B cell (primary cell): ENCODE results near the gene PBOV1. TPM values are rescaled to one million over a fixed set of nuclear protein-coding genes. Genes with fewer than 3 reads are reported as not detected.

Experiments
- ATAC-seq: fragments of 200-7000 bp; cut with Tn5 transposase; one replicate; pipeline ENCODE4 v1.10.0; 2021; ENCODE audit warnings: low read depth, mild to moderate bottlenecking, moderate number of reproducible peaks, moderate library complexity
- CTCF ChIA-PET: fragments of 350-600 bp; sonication (Branson Sonifier 250); formaldehyde crosslinking; loops from one replicate; lab custom pipeline; 2021; ENCODE audit warnings: antibody characterized with exemption, inconsistent platforms; lab: Charles Lee
- POLR2A ChIA-PET: fragments of 350-600 bp; sonication (Branson Sonifier 250); formaldehyde crosslinking; loops from one replicate; lab custom pipeline; 2021; ENCODE audit warnings: antibody characterized with exemption; lab: Charles Lee
- DNase-seq: peaks from one replicate; pipeline ENCODE4 v3.0.0; 2013
- H2AFZ ChIP-seq: 2 replicates; pipeline ENCODE4 v1.6.1; 2012; ENCODE audit warnings: mild to moderate bottlenecking, low read depth, low read length; ENCODE audit not compliant: insufficient read depth, poor library complexity, severe bottlenecking
- H3K27ac ChIP-seq, 2 donors: 1 replicate in 1 of 2; 2 replicates in 1 of 2; pipeline ENCODE4 v1.5.1; 2012 to 2013; ENCODE audit warnings: low read length in 2 of 2, mild to moderate bottlenecking in 2 of 2, moderate library complexity in 1 of 2
- H3K27me3 ChIP-seq, 4 experiments: fragments of 200-600 bp in 1 of 4; sonication (generic) in 1 of 4; replicated peaks in 1 of 4; 1 replicate in 2 of 4; 2 replicates in 2 of 4; pipeline versions ENCODE4 v1.6.1 to v1.7.0; 2013 to 2016; ENCODE audit warnings: low read length in 3 of 4, mild to moderate bottlenecking in 2 of 4, mixed read lengths in 1 of 4, moderate library complexity in 1 of 4; ENCODE audit not compliant: insufficient read depth in 4 of 4, control insufficient read depth in 3 of 4; ENCODE audit errors: control extremely low read depth in 1 of 4
- H3K36me3 ChIP-seq, 2 experiments: replicated peaks in 1 of 2; 1 replicate in 1 of 2; 2 replicates in 1 of 2; pipeline versions ENCODE4 v1.6.1 to v1.7.1; 2013; ENCODE audit warnings: low read length in 1 of 2; ENCODE audit not compliant: insufficient read depth in 2 of 2, control insufficient read depth in 1 of 2; ENCODE audit errors: control extremely low read depth in 1 of 2, extremely low read depth in 1 of 2
- H3K4me1 ChIP-seq, 2 donors: fragments of 200-600 bp in 1 of 2; sonication (generic) in 1 of 2; 1 replicate in 1 of 2; 2 replicates in 1 of 2; pipeline versions ENCODE4 v1.5.1 to v1.6.1; 2013 to 2017; ENCODE audit warnings: low read length in 2 of 2; ENCODE audit not compliant: control insufficient read depth in 2 of 2, insufficient read depth in 2 of 2
- H3K4me2 ChIP-seq: replicated peaks from 2 replicates; pipeline ENCODE3; 2012; ENCODE audit warnings: mild to moderate bottlenecking, low read depth, low read length; ENCODE audit not compliant: poor library complexity, severe bottlenecking
- H3K4me3 ChIP-seq, 5 experiments: fragments of 200-600 bp in 1 of 5; sonication (generic) in 1 of 5; 1 replicate in 3 of 5; 2 replicates in 2 of 5; pipeline versions ENCODE4 v1.5.1 to v1.7.0; 2011 to 2016; ENCODE audit warnings: low read length in 4 of 5, mild to moderate bottlenecking in 4 of 5, low read depth in 2 of 5, control low read depth in 1 of 5, moderate library complexity in 1 of 5; ENCODE audit not compliant: insufficient read depth in 1 of 5; ENCODE audit errors: control extremely low read depth in 1 of 5, extremely low read depth in 1 of 5
- H3K79me2 ChIP-seq: fragments of 200-600 bp; sonication (generic); one replicate; pipeline ENCODE4 v1.6.0; 2016; ENCODE audit warnings: low read length; ENCODE audit not compliant: control insufficient read depth, insufficient read depth
- H3K9ac ChIP-seq: fragments of 200-600 bp; sonication (generic); 2 replicates; pipeline ENCODE4 v1.6.1; 2017; ENCODE audit warnings: mild to moderate bottlenecking, low read length, moderate library complexity
- H3K9me3 ChIP-seq, 3 donors: one replicate each; pipeline versions ENCODE4 v1.6.1 to v1.7.1; 2013; ENCODE audit warnings: low read length in 2 of 3; ENCODE audit not compliant: control insufficient read depth in 2 of 3, insufficient read depth in 1 of 3; ENCODE audit errors: control extremely low read depth in 1 of 3
- H4K20me1 ChIP-seq: 2 replicates; pipeline ENCODE4 v1.6.0; 2012; ENCODE audit warnings: mild to moderate bottlenecking, low read length; ENCODE audit not compliant: insufficient read depth, control insufficient read depth, poor library complexity, severe bottlenecking
- H3K27ac Mint-ChIP-seq: one replicate; pipeline ENCODE4 v1.8.0; 2021; ENCODE audit warnings: mixed read lengths
- H3K27me3 Mint-ChIP-seq: one replicate; pipeline ENCODE4 v1.8.0; 2021; ENCODE audit warnings: mixed read lengths
- H3K4me1 Mint-ChIP-seq: one replicate; pipeline ENCODE4 v1.8.0; 2021; ENCODE audit warnings: mixed read lengths
- H3K4me3 Mint-ChIP-seq: one replicate; pipeline ENCODE4 v1.8.0; 2021; ENCODE audit warnings: mixed read lengths
- H3K9me3 Mint-ChIP-seq: one replicate; pipeline ENCODE4 v1.8.0; 2022; ENCODE audit warnings: mixed read lengths; ENCODE audit not compliant: insufficient read depth
- CTCF ChIP-seq: fragments of 200-600 bp; IDR thresholded peaks from one replicate; pipeline ENCODE4 v1.8.0; 2022; ENCODE audit warnings: antibody characterized with exemption, mild to moderate bottlenecking
- EZH2 ChIP-seq: IDR thresholded peaks from 2 replicates; pipeline ENCODE4 v1.6.1; 2012; ENCODE audit warnings: borderline replicate concordance, low read depth, mild to moderate bottlenecking, moderate library complexity, low read length; ENCODE audit not compliant: insufficient read depth, poor library complexity, severe bottlenecking
- WGBS: methylation state at CpG from one replicate; pipeline ENCODE4 v1.1.5; 2013; ENCODE audit warnings: missing lambda C conversion rate; ENCODE audit not compliant: insufficient coverage; 5-methylcytosine and 5-hydroxymethylcytosine counted together
- intact Hi-C: fragments of 100-400 bp; cut with micrococcal nuclease; formaldehyde crosslinking; loops from one replicate; pipeline ENCODE4 v1.10.0; 2022
- polyA plus RNA-seq: library from polyadenylated mRNA; depleted of rRNA; stranded (reverse); fragments of >200 nt; gene quantifications from 2 replicates; pipeline ENCODE4 v1.2.3, GENCODE V29; 2012
- total RNA-seq, 2 donors: library from RNA; stranded (reverse); fragments of 120-200 nt in 1 of 2; gene quantifications; 1 replicate in 1 of 2; 2 replicates in 1 of 2; pipeline versions ENCODE4 v1.2.3 to v1.2.4, GENCODE V29; 2013 to 2022

Gene PBOV1
- total and polyA plus RNA-seq, 2 donors (not counting 1 experiment from before 2014, with no cell fraction given): not detected

GRCh38 chr6:138258991-138259390 lies 40.7 kb upstream of the PBOV1 start:
- H3K4me1 Mint-ChIP-seq: no peaks in the 10 kb centered on the region
- no peak for DNase-seq
- Histone ChIP-seq H3K4me2 (no peak overlapping the region), H3K4me1 (no peaks in the 10 kb centered on the region), H4K20me1 (no peaks in the 10 kb centered on the region), H3K27me3 (peaks cover 0 to 5% (median 0%) of the 10 kb centered on the region in 4 experiments), H3K27ac (no peak overlapping the region), H3K4me3 (no peak overlapping the region), H2AFZ (no peak overlapping the region), H3K9ac (no peak overlapping the region), H3K79me2 (no peaks in the 10 kb centered on the region), H3K36me3 (no peaks in the 10 kb centered on the region), H3K9me3 (no peaks in the 10 kb centered on the region)
- no peak overlapping the region for H3K27ac Mint-ChIP-seq
- no peaks in the 10 kb centered on the region for H3K9me3 Mint-ChIP-seq
- no peak overlapping the region for H3K4me3 Mint-ChIP-seq
- H3K27me3 Mint-ChIP-seq: peaks cover 35% of the 10 kb centered on the region
- ChIA-PET POLR2A (no interaction called here), CTCF (no interaction called here)
- ATAC-seq: no peak
- TF ChIP-seq CTCF: no peak
- no peak for TF ChIP-seq EZH2
- intact Hi-C loops: no loop called here
- 84% methylated on average over 6 of the region's 6 CpGs for WGBS

GRCh38 chr6:138258197-138258596 lies 39.9 kb upstream of the PBOV1 start:
- 100% methylated on average over 1 of the region's 6 CpGs for WGBS
- no peaks in the 10 kb centered on the region for H3K4me1 Mint-ChIP-seq

More at GRCh38 chr6:138258197-138258596, 39.9 kb upstream of the PBOV1 start:
- peaks cover 35% of the 10 kb centered on the region for H3K27me3 Mint-ChIP-seq
- no peak overlapping the region for H2AFZ ChIP-seq
- H3K9me3 Mint-ChIP-seq: no peaks in the 10 kb centered on the region
- H3K4me3 ChIP-seq: no peak overlapping the region
- no peak for DNase-seq
- H3K4me2 ChIP-seq: no peak overlapping the region
- ChIA-PET CTCF (no interaction called here), POLR2A (no interaction called here)
- no peak overlapping the region for H3K27ac ChIP-seq
- H3K9me3 ChIP-seq: no peaks in the 10 kb centered on the region
- no peak overlapping the region for H3K4me3 Mint-ChIP-seq
- peaks cover 0 to 5% (median 0%) of the 10 kb centered on the region in 4 experiments for H3K27me3 ChIP-seq
- intact Hi-C loops: no loop called here
- ATAC-seq: no peak
- H4K20me1 ChIP-seq: no peaks in the 10 kb centered on the region
- H3K9ac ChIP-seq: no peak overlapping the region
- no peaks in the 10 kb centered on the region for H3K79me2 ChIP-seq
- no peaks in the 10 kb centered on the region for H3K4me1 ChIP-seq
- H3K27ac Mint-ChIP-seq: no peak overlapping the region
- TF ChIP-seq EZH2 (no peak), CTCF (no peak)
- H3K36me3 ChIP-seq: no peaks in the 10 kb centered on the region
